ENCODE measurements around the gene SATB2.

DNA sequence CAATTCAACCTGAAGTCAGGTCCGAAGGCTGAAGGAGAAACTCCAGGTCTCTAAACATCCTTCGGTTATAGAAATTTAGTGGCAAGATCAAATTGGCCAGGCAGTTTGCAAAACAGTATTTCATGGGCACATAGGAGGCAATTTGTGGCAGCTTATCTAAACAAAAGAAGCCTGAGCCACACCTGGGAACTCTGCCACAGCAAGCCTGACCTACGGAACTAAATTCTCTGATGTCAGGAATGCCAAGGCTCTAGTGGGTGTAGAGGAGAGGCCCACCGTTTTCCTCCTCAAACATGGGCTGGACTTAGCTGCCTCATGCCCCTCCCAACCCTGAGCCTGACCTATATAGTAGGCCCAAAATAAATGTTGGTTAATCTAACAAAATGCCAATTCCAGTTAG is 16.0 kb downstream of the SATB2 start:
- no peak for TF ChIP-seq SRF (IDR thresholded peaks at IDR 0.05; ENCODE audit: low read depth)
- no peak for TF ChIP-seq CBX3 (IDR thresholded peaks at IDR 0.05; ENCODE audit: low read depth)
- TF ChIP-seq, protein P1, sequence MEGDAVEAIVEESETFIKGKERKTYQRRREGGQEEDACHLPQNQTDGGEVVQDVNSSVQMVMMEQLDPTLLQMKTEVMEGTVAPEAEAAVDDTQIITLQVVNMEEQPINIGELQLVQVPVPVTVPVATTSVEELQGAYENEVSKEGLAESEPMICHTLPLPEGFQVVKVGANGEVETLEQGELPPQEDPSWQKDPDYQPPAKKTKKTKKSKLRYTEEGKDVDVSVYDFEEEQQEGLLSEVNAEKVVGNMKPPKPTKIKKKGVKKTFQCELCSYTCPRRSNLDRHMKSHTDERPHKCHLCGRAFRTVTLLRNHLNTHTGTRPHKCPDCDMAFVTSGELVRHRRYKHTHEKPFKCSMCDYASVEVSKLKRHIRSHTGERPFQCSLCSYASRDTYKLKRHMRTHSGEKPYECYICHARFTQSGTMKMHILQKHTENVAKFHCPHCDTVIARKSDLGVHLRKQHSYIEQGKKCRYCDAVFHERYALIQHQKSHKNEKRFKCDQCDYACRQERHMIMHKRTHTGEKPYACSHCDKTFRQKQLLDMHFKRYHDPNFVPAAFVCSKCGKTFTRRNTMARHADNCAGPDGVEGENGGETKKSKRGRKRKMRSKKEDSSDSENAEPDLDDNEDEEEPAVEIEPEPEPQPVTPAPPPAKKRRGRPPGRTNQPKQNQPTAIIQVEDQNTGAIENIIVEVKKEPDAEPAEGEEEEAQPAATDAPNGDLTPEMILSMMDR (IDR thresholded peaks at IDR 0.05 in 2 of 3, conservative IDR thresholded peaks at IDR 0.05 in 1 of 3; ENCODE audit: borderline replicate concordance in 1 of 3, insufficient read depth in 1 of 3, low read depth in 2 of 3, low read length in 2 of 3): no peak
- no peak for TF ChIP-seq ZFX (IDR thresholded peaks at IDR 0.05)
- no peak for TF ChIP-seq YY1 (IDR thresholded peaks at IDR 0.05; ENCODE audit: extremely low read depth, insufficient replicate concordance, low read depth, low read length)
- TF ChIP-seq MAX (IDR thresholded peaks at IDR 0.05): no peak
- TF ChIP-seq EZH2 (IDR thresholded peaks at IDR 0.05): no peak
- no peak for TF ChIP-seq JUND (IDR thresholded peaks at IDR 0.05)
- no peak for TF ChIP-seq POLR2A (IDR thresholded peaks at IDR 0.05; ENCODE audit: borderline replicate concordance, extremely low read depth, insufficient read depth, insufficient read length)
- no peak for TF ChIP-seq POLR2AphosphoS5 (IDR thresholded peaks at IDR 0.05; ENCODE audit: low read depth, low read length)
- no peak for TF ChIP-seq EZH2phosphoT487 (IDR thresholded peaks at IDR 0.05; ENCODE audit: borderline replicate concordance)
- no peak for TF ChIP-seq ELF1 (IDR thresholded peaks at IDR 0.05; ENCODE audit: borderline replicate concordance, low read depth)
- no peak for TF ChIP-seq REST (IDR thresholded peaks at IDR 0.05; ENCODE audit: low read depth)
- no peak for TF ChIP-seq SP1 (IDR thresholded peaks at IDR 0.05; ENCODE audit: low read depth)

All from HCT116 (cell line).